Medulla oblongata (tissue), 1 donor: Measurements from ENCODE around the gene RPL15.

ENCODE experiments used
- DNase-seq: peaks from one replicate; pipeline ENCODE4 v3.0.0-alpha.2; 2015; ENCODE audit errors: extremely low spot score

RPL15 gene

GRCh38 chr3:23961913-23962312 is 45.0 kb downstream of the RPL15 start:
- no peak for DNase-seq

- no peak for DNase-seq
These were observed 47.8 kb downstream of the RPL15 start for GRCh38 chr3:23964537-23965235.

GRCh38 chr3:23966328-23966727 is 49.4 kb downstream of the RPL15 start:
- DNase-seq: no peak

GRCh38 chr3:23968463-23969184 is 51.7 kb downstream of the RPL15 start:
- DNase-seq: no peak

GRCh38 chr3:23969393-23969792 is 52.5 kb downstream of the RPL15 start:
- DNase-seq: no peak
